ENCODE data around the gene SLC2A11.
"Not testable (repeated sequence)": the region's sequence is repeated elsewhere in the genome, so short reads cannot be mapped to it uniquely, and the experiment has no call there.

SLC2A11 gene

DNA sequence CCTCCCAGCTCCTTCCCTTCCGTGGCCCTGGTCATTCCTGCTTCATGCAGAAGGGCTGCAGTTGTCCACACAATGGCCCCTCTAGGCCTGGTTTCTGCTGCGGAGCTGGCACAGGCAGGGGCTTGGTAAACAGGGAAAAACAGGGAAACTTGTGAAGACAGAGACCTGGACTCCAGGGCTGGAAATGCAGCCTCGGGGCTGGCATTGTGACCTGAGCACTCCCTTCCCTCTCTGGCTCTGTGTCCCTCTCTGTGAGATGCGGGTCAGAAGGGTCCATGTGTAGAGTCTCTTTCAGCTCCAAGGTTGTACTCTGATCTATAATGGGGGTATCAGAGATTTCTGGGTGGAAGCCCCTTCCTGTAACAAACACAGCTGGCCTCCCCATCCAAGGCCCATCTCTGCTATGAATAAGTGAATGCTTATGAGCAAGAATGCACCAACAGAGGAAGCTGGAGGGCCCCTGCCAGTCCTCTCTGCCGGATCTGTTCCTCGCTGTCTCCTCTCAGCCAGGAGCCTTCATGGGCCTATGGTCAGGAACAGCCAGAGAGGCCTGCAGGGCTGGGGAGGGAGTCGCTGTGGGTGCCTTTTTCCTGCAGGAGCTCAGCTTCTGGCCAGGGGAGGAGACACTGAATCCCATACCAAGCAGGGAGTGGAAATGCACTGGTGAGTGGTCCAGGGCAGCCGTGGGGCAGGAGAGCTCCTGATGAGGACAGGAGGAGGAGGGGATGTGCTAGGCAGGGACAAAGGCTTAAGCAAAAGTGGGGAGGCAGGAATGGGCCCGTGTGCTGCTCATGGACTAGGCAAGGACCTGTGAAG, 12.2 kb upstream of the SLC2A11 start:
- H3K4me3 Mint-ChIP-seq: no peak overlapping the region
- H3K36me3 Mint-ChIP-seq (ENCODE audit: insufficient read depth): no peaks in the 10 kb centered on the region
- H3K27ac Mint-ChIP-seq: no peak overlapping the region
- H3K27me3 Mint-ChIP-seq: no peaks in the 10 kb centered on the region
- ATAC-seq (replicated peaks) (no peak), DNase-seq (no peak)
- H3K4me1 Mint-ChIP-seq (ENCODE audit: low read depth in 2 of 2): peaks cover 0 to 2% of the 10 kb centered on the region in 2 donors
- no peaks in the 10 kb centered on the region for H3K9me3 Mint-ChIP-seq

DNA sequence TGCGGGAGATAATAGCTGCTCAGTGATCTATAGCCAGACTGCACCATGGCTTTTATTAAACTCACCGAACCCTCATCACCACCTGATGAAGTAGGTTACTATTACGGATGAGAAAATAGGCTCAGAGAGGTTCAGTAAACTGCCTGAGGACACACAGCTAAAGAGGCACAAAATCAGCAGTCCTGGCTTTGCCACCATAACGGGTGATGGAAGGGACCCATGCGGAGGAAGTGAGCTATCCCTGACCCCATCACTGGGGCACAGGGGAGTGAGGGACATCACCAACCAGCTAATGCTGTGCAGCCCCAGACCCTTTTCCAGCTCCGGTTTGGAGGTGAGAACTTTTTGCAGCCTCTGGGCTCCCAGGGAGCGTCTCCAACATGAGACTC, 11.6 kb upstream of the SLC2A11 start:
- Mint-ChIP-seq H3K27ac (no peak overlapping the region), H3K36me3 (ENCODE audit: insufficient read depth) (peaks cover under 1% of the 10 kb centered on the region)
- ATAC-seq (replicated peaks): no peak

DNA sequence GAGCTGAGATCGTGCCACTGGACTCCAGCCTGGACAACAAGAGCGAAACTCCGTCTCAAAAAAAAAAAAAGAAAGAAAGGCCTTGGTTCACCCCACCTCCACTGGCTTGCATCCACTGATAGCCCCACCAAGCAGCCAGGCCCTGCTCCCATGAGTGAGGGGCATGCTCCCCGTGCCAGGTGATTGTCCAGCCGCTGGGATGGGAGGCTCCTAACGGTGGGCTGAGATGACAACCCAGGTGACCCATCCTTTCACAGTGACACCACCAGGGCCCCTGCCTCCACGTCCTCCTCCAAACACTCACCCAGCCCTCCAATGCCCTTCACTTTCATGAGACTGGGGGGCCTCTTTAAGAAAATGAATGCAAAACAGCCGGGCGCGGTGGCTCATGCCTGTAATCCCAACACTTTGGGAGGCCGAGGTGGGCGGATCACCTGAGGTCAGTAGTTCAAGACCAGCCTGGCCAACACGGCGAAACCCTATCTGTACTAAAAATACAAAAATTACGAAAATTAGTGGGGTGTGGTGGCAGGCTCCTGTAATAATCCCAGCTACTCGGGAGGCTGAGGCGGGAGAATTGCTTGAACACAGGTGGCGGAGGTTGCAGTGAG, 10.3 kb upstream of the SLC2A11 start:
- no peaks in the 10 kb centered on the region for H3K9me3 Mint-ChIP-seq
- H3K27me3 Mint-ChIP-seq: no peaks in the 10 kb centered on the region
- H3K4me3 Mint-ChIP-seq: no peak overlapping the region
- H3K36me3 Mint-ChIP-seq (ENCODE audit: insufficient read depth): peaks cover 3% of the 10 kb centered on the region
- H3K27ac Mint-ChIP-seq: no peak overlapping the region
- peaks cover 0 to 2% of the 10 kb centered on the region in 2 donors for H3K4me1 Mint-ChIP-seq (ENCODE audit: low read depth in 2 of 2)
- no peak for DNase-seq
- no peak for ATAC-seq (replicated peaks)

More for the DNA sequence above, 11.6 kb upstream of the SLC2A11 start:
- Mint-ChIP-seq H3K27me3 (no peaks in the 10 kb centered on the region), H3K9me3 (no peaks in the 10 kb centered on the region), H3K4me1 (ENCODE audit: low read depth in 2 of 2) (peaks cover 0 to 2% of the 10 kb centered on the region in 2 donors), H3K4me3 (no peak overlapping the region)
- DNase-seq: no peak

DNA sequence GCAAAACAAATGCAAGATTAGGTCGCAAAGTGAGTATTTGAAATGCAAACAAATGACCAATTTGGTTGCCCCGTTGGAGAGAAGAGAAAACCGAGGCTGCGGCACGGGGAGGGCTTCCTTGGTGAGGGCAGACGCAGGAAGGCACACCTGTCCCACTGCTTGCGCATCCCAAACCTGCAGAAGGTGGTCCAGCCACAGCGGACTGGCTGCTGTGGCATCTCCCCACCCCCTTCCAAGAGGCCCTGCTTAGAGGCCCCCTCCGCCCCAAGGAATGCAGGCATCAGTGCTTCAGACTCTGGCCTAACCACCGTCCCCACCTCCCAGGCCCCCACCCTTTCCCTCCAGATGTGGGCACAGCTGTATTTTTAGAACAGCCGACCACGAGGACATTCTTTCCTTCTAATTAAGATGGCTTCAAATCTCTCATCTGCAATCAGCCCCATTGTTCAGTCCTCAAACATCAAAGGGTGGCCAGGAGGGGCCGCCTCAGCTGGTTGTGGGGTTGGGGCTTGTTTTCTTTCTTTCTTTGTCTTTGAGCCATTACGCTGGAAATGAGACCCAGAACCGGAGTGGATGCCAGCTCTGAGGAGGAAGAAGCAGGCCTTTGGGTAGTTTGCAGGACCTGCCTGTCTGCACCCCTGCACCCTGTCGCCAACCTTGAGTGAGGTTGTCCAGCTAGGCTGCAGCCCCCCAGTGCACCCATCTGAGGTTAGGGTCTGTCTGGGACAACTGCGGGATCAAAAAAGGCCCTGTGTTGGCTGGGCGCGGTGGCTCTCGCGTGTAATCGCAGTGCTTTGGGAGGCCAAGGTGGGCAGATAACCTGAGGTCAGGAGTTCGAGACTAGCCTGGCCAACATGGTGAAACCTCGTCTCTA, 9.4 kb upstream of the SLC2A11 start:
- Mint-ChIP-seq H3K4me1 (ENCODE audit: low read depth in 2 of 2) (peaks cover 0 to 2% of the 10 kb centered on the region in 2 donors), H3K4me3 (no peak overlapping the region), H3K9me3 (no peaks in the 10 kb centered on the region), H3K36me3 (ENCODE audit: insufficient read depth) (peaks cover 3% of the 10 kb centered on the region), H3K27ac (no peak overlapping the region), H3K27me3 (no peaks in the 10 kb centered on the region)
- ATAC-seq (replicated peaks) (no peak), DNase-seq (no peak)

DNA sequence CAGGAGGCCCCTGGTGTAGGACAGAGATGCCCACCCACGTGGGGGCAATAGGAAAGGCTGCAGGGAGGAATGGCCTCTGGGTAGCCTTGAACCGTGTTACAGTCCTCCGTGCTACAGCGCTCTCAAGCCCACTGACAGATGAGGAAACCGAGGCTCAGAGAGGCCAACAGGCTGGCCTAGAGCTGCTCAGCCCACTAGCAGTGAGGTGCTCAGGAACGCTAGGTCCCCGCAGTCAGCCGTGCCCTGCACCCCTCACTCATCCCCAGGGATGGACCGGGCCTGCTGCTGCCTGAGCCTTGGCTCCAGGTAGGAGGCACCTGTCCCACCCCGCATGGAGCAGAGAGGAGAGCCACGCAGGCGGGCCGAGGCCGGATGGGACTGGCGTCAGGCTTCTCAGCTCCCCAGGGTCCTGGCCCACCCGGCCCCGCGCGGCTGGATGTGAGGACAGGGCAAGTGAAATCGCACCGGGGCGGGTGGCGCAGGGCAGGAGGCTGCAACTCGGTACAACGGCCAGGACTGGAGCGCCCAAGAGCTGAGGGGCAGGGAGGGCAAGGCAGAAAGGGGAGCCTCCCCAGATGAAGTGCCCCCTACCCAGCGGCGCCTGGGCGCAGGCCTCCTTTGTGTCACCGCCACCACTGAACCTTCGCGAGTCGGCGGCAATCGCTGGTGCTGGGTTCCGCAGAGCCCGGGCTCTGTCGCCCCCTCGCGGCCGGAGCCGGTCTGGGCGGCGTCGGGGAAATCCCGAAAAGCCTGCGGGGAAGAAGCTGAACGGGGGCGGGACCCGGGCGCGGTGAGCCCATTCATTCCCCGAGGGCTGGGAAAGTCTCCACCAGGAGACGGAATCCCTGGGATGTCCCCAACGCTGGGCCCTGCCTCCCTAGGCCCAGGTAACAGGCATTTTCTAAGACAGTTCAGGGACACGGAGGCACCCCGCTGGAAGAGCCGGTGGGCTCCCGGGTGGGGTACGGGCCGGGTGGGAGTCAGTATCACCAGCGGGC, 8.4 kb upstream of the SLC2A11 start:
- ATAC-seq (replicated peaks) (peak; percentile 98), DNase-seq (peak; percentile 82 to 90 (median 89))
- Mint-ChIP-seq H3K36me3 (ENCODE audit: insufficient read depth) (peaks cover 3% of the 10 kb centered on the region), H3K9me3 (no peaks in the 10 kb centered on the region), H3K4me3 (no peak overlapping the region), H3K27ac (no peak overlapping the region), H3K27me3 (no peaks in the 10 kb centered on the region), H3K4me1 (ENCODE audit: low read depth in 2 of 2) (peaks cover 0 to 2% of the 10 kb centered on the region in 2 donors)

DNA sequence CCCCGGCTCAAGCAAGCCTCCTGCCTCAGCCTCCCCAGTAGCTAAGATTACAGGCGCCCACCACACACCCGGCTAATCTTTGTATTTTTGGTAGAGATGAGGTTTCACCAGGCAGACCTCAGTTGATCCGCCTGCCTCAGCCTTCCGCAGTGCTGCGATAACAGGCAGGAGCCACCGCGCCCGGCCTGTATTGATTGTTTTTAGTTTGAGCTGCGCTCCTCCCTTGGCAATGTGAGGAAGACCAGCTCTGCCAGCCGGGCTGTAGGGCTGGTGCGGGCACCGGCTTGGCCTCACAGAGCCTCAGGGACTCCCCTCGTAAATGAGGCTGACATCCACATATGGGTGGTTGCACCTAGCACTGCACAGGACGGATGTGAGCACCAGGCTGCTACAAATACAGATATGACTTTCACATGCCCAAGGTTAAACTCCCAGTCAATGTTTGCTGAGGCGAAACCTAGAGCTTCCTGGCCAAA, 7.5 kb upstream of the SLC2A11 start:
- H3K4me3 Mint-ChIP-seq: no peak overlapping the region
- no peaks in the 10 kb centered on the region for H3K27me3 Mint-ChIP-seq
- H3K4me1 Mint-ChIP-seq (ENCODE audit: low read depth in 2 of 2): no peaks in the 10 kb centered on the region

DNA sequence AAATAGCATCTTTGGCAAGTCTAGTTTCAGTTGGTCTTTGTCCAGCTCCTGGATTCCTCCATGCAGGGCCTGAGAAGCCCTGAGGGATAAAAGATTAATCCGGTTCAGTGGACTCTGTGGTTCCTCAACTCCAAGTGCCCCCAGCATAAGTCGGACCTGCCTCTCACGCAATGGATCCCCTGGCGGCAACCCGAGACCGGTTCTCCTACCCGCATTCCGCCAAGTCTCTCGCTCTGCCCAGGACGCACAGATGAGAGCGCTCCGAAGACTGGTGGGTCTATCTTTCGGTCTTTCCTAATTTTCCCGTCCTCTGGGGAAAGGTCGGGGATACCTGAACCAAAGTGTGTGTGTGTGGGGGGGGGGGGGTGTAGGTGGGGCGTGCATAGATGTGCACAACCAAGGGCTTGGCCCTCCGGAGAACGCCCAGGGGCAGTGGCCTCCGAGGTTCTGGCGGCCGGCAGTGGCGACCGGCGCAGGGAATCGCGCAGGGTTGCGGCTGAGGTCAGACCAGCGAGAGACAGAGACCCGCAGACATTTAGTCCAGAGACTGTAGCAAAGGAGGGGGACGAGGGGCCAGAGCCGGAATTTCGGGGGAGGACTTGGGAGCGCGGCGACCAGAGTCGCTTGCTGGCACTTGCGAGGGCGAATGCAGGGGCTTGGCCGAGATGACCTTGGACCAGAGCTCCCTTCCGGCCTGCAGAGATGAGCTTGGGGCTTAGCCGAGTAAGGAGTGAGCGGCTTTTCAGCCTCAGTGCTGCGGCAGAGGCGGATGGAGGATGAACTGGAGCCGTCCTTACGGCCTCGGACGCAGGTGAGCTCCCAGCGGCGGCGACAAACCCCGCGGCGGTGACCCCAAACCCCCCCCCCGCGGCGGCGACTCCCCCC, 712 bp upstream of the SLC2A11 start:
- DNase-seq: peak in 1 of 3 experiments; percentile 17
- peak overlapping the region; percentile 93 to 96 for H3K4me3 Mint-ChIP-seq

More for the DNA sequence above, 7.5 kb upstream of the SLC2A11 start:
- no peak overlapping the region for H3K27ac Mint-ChIP-seq
- H3K9me3 Mint-ChIP-seq: no peaks in the 10 kb centered on the region
- ATAC-seq (replicated peaks) (no peak), DNase-seq (no peak)
- H3K36me3 Mint-ChIP-seq (ENCODE audit: insufficient read depth): peaks cover 3% of the 10 kb centered on the region

DNA sequence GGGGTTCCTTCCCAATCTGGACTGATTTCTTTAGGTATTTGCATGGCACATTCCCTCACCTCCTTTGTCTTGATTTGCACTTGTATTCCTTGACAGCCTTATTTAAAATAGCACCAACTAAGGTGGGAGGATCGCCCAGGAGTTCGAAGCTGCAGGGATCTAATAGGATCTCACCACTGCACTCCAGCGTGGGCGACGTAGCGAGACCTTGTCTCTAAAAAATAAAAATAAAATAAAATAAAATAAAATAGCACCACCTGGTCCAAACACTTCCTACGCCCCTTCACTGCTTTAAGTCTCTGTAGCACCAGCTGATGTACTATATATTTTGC, 775 bp downstream of the SLC2A11 start:
- Mint-ChIP-seq H3K4me1 (ENCODE audit: low read depth in 2 of 2) (peaks cover 19 to 20% of the 10 kb centered on the region in 2 donors), H3K27me3 (no peaks in the 10 kb centered on the region), H3K27ac (peak overlapping the region; percentile 84 to 91), H3K9me3 (no peaks in the 10 kb centered on the region), H3K36me3 (ENCODE audit: insufficient read depth) (peaks cover 17% of the 10 kb centered on the region), H3K4me3 (peak overlapping the region; percentile 93 to 96)
- ATAC-seq (replicated peaks): no peak
- DNase-seq: no peak

More for the DNA sequence above, 712 bp upstream of the SLC2A11 start:
- Mint-ChIP-seq H3K27ac (peak overlapping the region; percentile 84 to 91), H3K27me3 (no peaks in the 10 kb centered on the region), H3K9me3 (no peaks in the 10 kb centered on the region), H3K4me1 (ENCODE audit: low read depth in 2 of 2) (peaks cover 19 to 20% of the 10 kb centered on the region in 2 donors), H3K36me3 (ENCODE audit: insufficient read depth) (peaks cover 17% of the 10 kb centered on the region)
- ATAC-seq (replicated peaks): peak; percentile 37

DNA sequence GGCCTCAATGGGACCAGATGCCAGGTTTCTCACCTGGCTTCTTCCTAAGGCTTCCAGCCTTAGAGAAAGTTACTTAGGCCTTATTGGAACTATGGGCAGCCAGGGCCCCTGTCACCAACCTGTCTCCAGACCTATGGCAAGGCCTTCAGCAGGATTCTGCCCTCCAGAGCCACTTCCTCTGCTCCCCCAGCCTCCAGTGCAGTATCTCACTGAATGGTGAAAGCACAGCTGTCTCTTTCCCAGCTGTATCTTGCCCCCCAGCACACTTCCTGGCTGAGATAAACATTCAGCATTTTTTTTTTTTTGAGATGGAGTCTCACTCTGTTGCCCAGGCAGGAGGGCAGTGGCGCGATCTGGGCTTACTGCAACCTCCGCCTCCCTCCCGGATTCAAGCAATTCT, 1.5 kb downstream of the SLC2A11 start:
- no peak for ATAC-seq (replicated peaks)
- Mint-ChIP-seq H3K36me3 (ENCODE audit: insufficient read depth) (peaks cover 17% of the 10 kb centered on the region), H3K4me3 (peak overlapping the region; percentile 93 to 96), H3K27me3 (no peaks in the 10 kb centered on the region), H3K9me3 (no peaks in the 10 kb centered on the region), H3K27ac (no peak overlapping the region), H3K4me1 (ENCODE audit: low read depth in 2 of 2) (peaks cover 19 to 20% of the 10 kb centered on the region in 2 donors)
- DNase-seq: no peak

DNA sequence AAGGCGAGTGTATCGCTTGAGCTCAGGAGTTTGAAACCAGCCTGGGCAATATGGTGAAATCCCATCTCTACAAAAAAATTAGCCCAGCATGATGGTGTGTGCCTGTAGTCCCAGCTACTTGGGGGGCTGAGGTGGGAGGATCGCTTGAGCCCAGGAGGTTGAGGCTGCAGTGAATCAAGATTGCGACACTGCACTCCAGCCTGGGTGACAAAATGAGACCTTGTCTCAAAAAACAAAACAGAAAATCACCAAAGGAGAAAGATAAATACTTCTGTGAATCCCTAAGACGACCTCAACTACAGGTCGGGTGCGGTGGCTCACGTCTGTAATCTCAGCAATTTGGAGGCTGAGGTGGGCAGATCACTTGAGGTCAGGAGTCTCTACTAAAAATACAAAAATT, 2.5 kb downstream of the SLC2A11 start:
- Mint-ChIP-seq H3K36me3 (ENCODE audit: insufficient read depth) (peaks cover 17% of the 10 kb centered on the region), H3K4me1 (ENCODE audit: low read depth in 2 of 2) (peaks cover 19 to 20% of the 10 kb centered on the region in 2 donors)
- not testable (repeated sequence) for DNase-seq; H3K27me3 Mint-ChIP-seq; ATAC-seq (replicated peaks); H3K9me3 Mint-ChIP-seq; H3K27ac Mint-ChIP-seq; H3K4me3 Mint-ChIP-seq

DNA sequence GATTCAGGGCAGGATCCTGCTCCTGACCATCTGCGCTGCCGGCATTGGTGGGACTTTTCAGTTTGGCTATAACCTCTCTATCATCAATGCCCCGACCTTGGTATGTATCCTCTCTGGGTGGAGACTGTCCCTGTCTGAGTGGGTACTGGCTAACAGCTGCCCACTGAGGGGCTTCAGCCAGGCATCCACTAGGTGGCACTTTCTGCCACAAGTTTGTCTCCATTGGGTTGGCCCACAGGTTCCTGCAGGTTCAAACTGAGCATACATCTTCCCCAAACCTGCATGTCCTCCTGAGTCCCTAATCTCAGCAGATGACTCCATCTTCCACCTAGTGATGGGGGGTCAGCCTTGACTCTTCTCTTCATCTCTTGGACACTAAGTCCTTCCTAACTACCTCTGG, 4.4 kb downstream of the SLC2A11 start:
- Mint-ChIP-seq H3K27ac (no peak overlapping the region), H3K36me3 (ENCODE audit: insufficient read depth) (peaks cover 15% of the 10 kb centered on the region), H3K9me3 (no peaks in the 10 kb centered on the region), H3K4me3 (no peak overlapping the region), H3K4me1 (ENCODE audit: low read depth in 2 of 2) (peaks cover 14 to 15% of the 10 kb centered on the region in 2 donors), H3K27me3 (no peaks in the 10 kb centered on the region)
- ATAC-seq (replicated peaks) (no peak), DNase-seq (peak in 1 of 3 experiments; percentile 21)

Measured in effector memory CD8-positive, alpha-beta T cell (primary cell).